ENCODE results near the gene HOMER1. TPM values are rescaled to one million over a fixed set of nuclear protein-coding genes. Genes with fewer than 3 reads are reported as not detected.

The HOMER1 gene
- total and polyA plus RNA-seq, 2 of the 13 experiments (the other 11 are each of a cell fraction or from before 2014, with no cell fraction given): 5.3 to 24.8 TPM

DNA sequence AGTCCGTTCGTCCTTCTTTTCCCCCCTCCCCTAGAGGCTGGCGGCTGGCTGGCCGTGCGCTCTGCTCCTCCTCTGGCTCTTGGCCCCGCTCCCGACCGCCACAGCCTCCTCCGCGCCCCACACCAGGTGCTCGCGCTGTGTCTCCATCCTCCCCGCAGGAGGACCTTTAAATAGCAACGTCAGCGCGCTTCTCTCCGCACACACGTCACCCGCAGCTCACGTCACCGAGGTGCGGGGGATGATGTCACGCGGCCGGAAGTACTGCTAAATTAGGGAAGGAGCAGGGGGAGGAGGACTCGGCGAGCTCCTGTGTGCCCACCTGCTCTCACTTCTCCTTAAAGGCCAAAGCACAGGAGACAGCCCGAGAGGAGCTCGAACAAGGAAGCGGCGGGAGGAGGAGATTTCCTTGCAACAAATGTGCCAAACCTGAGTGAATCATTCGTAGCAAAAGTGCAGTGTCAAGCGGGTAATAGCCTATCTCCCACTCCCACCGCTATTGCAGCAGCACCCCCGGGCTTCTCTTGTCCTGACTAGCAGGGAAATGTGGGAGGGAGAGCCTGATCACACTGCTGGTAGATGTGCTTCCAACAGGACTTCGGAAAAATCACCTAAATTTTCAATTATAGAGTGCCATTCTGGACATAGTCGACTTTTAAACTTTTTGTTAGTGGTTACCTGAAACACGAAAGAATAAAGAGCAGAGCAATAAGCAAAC is 614 bp upstream of the HOMER1 start (continued):
- TF ChIP-seq, protein P1, sequence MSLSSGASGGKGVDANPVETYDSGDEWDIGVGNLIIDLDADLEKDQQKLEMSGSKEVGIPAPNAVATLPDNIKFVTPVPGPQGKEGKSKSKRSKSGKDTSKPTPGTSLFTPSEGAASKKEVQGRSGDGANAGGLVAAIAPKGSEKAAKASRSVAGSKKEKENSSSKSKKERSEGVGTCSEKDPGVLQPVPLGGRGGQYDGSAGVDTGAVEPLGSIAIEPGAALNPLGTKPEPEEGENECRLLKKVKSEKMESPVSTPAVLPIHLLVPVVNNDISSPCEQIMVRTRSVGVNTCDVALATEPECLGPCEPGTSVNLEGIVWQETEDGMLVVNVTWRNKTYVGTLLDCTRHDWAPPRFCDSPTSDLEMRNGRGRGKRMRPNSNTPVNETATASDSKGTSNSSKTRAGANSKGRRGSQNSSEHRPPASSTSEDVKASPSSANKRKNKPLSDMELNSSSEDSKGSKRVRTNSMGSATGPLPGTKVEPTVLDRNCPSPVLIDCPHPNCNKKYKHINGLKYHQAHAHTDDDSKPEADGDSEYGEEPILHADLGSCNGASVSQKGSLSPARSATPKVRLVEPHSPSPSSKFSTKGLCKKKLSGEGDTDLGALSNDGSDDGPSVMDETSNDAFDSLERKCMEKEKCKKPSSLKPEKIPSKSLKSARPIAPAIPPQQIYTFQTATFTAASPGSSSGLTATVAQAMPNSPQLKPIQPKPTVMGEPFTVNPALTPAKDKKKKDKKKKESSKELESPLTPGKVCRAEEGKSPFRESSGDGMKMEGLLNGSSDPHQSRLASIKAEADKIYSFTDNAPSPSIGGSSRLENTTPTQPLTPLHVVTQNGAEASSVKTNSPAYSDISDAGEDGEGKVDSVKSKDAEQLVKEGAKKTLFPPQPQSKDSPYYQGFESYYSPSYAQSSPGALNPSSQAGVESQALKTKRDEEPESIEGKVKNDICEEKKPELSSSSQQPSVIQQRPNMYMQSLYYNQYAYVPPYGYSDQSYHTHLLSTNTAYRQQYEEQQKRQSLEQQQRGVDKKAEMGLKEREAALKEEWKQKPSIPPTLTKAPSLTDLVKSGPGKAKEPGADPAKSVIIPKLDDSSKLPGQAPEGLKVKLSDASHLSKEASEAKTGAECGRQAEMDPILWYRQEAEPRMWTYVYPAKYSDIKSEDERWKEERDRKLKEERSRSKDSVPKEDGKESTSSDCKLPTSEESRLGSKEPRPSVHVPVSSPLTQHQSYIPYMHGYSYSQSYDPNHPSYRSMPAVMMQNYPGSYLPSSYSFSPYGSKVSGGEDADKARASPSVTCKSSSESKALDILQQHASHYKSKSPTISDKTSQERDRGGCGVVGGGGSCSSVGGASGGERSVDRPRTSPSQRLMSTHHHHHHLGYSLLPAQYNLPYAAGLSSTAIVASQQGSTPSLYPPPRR (CRISPR knock-in tag; IDR thresholded peaks at IDR 0.05; ENCODE audit: borderline replicate concordance): peak; percentile 75; the same call in 1 of the 2 replicates
- peak; percentile 83 for TF ChIP-seq ZMYM3 (CRISPR knock-in tag; IDR thresholded peaks at IDR 0.05)
- TF ChIP-seq MEIS2 (CRISPR knock-in tag; IDR thresholded peaks at IDR 0.05): no peak; the same call in 1 of the 2 replicates
- TF ChIP-seq, protein P2, sequence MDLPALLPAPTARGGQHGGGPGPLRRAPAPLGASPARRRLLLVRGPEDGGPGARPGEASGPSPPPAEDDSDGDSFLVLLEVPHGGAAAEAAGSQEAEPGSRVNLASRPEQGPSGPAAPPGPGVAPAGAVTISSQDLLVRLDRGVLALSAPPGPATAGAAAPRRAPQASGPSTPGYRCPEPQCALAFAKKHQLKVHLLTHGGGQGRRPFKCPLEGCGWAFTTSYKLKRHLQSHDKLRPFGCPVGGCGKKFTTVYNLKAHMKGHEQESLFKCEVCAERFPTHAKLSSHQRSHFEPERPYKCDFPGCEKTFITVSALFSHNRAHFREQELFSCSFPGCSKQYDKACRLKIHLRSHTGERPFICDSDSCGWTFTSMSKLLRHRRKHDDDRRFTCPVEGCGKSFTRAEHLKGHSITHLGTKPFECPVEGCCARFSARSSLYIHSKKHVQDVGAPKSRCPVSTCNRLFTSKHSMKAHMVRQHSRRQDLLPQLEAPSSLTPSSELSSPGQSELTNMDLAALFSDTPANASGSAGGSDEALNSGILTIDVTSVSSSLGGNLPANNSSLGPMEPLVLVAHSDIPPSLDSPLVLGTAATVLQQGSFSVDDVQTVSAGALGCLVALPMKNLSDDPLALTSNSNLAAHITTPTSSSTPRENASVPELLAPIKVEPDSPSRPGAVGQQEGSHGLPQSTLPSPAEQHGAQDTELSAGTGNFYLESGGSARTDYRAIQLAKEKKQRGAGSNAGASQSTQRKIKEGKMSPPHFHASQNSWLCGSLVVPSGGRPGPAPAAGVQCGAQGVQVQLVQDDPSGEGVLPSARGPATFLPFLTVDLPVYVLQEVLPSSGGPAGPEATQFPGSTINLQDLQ (CRISPR knock-in tag; IDR thresholded peaks at IDR 0.05): no peak
- no peak for TF ChIP-seq PAF1 (CRISPR knock-in tag; IDR thresholded peaks at IDR 0.05)
- TF ChIP-seq, protein P3, sequence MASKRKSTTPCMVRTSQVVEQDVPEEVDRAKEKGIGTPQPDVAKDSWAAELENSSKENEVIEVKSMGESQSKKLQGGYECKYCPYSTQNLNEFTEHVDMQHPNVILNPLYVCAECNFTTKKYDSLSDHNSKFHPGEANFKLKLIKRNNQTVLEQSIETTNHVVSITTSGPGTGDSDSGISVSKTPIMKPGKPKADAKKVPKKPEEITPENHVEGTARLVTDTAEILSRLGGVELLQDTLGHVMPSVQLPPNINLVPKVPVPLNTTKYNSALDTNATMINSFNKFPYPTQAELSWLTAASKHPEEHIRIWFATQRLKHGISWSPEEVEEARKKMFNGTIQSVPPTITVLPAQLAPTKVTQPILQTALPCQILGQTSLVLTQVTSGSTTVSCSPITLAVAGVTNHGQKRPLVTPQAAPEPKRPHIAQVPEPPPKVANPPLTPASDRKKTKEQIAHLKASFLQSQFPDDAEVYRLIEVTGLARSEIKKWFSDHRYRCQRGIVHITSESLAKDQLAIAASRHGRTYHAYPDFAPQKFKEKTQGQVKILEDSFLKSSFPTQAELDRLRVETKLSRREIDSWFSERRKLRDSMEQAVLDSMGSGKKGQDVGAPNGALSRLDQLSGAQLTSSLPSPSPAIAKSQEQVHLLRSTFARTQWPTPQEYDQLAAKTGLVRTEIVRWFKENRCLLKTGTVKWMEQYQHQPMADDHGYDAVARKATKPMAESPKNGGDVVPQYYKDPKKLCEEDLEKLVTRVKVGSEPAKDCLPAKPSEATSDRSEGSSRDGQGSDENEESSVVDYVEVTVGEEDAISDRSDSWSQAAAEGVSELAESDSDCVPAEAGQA (IDR thresholded peaks at IDR 0.05; ENCODE audit: low read depth): peak; percentile 100
- TF ChIP-seq, protein P3 (CRISPR knock-in tag; IDR thresholded peaks at IDR 0.05; ENCODE audit: borderline replicate concordance): no peak; the same call in 1 of the 2 replicates
- TF ChIP-seq ZNF225 (CRISPR knock-in tag; IDR thresholded peaks at IDR 0.05): peak; percentile 29; the same call in 1 of the 2 replicates
- no peak for TF ChIP-seq ZNF670 (CRISPR knock-in tag; IDR thresholded peaks at IDR 0.05; ENCODE audit: borderline replicate concordance)
- peak; percentile 88; the same call in 1 of the 2 replicates for TF ChIP-seq ZBTB1 (CRISPR knock-in tag; IDR thresholded peaks at IDR 0.05; ENCODE audit: borderline replicate concordance)
- TF ChIP-seq, protein P4, sequence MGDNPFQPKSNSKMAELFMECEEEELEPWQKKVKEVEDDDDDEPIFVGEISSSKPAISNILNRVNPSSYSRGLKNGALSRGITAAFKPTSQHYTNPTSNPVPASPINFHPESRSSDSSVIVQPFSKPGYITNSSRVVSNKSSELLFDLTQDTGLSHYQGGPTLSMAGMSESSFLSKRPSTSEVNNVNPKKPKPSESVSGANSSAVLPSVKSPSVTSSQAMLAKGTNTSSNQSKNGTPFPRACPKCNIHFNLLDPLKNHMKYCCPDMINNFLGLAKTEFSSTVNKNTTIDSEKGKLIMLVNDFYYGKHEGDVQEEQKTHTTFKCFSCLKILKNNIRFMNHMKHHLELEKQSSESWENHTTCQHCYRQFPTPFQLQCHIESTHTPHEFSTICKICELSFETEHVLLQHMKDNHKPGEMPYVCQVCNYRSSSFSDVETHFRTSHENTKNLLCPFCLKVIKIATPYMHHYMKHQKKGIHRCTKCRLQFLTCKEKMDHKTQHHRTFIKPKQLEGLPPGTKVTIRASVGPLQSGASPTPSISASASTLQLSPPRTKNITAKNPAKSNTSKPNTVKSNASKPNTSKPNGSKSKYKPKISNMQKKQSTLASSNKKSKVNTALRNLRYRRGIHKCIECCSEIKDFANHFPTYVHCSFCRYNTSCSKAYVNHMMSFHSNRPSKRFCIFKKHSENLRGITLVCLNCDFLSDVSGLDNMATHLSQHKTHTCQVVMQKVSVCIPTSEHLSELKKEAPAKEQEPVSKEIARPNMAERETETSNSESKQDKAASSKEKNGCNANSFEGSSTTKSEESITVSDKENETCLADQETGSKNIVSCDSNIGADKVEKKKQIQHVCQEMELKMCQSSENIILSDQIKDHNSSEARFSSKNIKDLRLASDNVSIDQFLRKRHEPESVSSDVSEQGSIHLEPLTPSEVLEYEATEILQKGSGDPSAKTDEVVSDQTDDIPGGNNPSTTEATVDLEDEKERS (CRISPR knock-in tag; IDR thresholded peaks at IDR 0.05): peak; percentile 95
